ENCODE measurements around the gene NEK7. TPM values are rescaled to one million over a fixed set of nuclear protein-coding genes. Genes with fewer than 3 reads are reported as not detected.

The NEK7 gene
- total and polyA plus RNA-seq, 2 donors (not counting 1 experiment from before 2014, with no cell fraction given) = 8.1 to 75.4 TPM

DNA sequence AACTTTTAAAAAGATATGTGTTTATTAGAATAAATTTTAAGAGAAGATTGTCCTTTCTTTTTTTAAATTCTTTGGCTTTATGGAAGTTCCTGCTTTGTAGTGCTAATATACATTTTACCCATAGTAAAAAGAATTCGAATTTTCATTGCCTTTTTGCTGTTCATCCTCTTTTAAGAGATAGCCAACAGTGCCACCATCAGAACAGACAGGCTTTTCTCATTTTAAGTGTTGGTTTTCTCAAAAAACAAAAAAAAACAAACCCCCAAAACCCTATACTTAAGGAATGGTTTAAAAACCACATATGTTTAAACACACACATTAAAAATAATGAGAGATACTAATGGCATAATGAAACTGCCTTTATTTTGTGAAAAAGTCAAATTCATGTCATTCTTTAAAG lies 118.8 kb downstream of the NEK7 start:
- no peak for DNase-seq
- H3K9me3 Mint-ChIP-seq (ENCODE audit: insufficient read depth) = no peaks in the 10 kb centered on the region

DNA sequence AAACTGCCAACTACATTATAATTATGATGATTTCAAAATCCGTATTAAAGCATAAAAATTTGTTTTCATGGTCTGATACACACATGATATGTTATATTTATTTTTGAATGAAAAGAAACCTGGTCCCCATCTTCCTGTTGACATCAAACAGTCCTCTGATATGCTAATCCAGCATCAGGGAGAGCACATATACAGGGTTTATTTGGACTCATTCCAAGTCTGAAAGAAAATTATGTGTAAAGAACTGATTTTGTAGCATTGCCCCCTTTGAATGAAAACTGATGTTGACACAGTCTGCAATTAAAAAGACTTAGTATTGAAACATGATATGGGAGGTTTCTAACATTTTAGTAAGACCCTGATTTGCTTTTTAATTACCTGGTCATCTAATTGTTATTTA lies 119.4 kb downstream of the NEK7 start:
- H3K4me1 Mint-ChIP-seq = no peaks in the 10 kb centered on the region
- no peak overlapping the region for H3K27ac Mint-ChIP-seq
- no peak overlapping the region for H3K4me2 ChIP-seq (replicated peaks; ENCODE audit: low read depth, low read length, poor library complexity, severe bottlenecking)
- no peak for ATAC-seq (ENCODE audit: low read depth)
- TF ChIP-seq, protein P1, sequence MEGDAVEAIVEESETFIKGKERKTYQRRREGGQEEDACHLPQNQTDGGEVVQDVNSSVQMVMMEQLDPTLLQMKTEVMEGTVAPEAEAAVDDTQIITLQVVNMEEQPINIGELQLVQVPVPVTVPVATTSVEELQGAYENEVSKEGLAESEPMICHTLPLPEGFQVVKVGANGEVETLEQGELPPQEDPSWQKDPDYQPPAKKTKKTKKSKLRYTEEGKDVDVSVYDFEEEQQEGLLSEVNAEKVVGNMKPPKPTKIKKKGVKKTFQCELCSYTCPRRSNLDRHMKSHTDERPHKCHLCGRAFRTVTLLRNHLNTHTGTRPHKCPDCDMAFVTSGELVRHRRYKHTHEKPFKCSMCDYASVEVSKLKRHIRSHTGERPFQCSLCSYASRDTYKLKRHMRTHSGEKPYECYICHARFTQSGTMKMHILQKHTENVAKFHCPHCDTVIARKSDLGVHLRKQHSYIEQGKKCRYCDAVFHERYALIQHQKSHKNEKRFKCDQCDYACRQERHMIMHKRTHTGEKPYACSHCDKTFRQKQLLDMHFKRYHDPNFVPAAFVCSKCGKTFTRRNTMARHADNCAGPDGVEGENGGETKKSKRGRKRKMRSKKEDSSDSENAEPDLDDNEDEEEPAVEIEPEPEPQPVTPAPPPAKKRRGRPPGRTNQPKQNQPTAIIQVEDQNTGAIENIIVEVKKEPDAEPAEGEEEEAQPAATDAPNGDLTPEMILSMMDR (IDR thresholded peaks at IDR 0.05) = no peak
- TF ChIP-seq EZH2 (IDR thresholded peaks at IDR 0.05; ENCODE audit: borderline replicate concordance, insufficient read depth, low read depth, low read length, poor library complexity, severe bottlenecking) = no peak
- no peak overlapping the region for H3K4me3 Mint-ChIP-seq
- H3K27ac ChIP-seq (ENCODE audit: low read length in 2 of 2) = no peak overlapping the region
- no peaks in the 10 kb centered on the region for H3K27me3 Mint-ChIP-seq
- no peaks in the 10 kb centered on the region for H3K4me1 ChIP-seq (ENCODE audit: control insufficient read depth in 2 of 2, insufficient read depth in 2 of 2, low read length in 2 of 2)
- no peak for DNase-seq
- peaks cover 4% of the 10 kb centered on the region for H4K20me1 ChIP-seq (ENCODE audit: control insufficient read depth, insufficient read depth, low read length, poor library complexity, severe bottlenecking)
- no CpG with 5 or more reads among the region's 1 CpG for WGBS (ENCODE audit: insufficient coverage)
- no peaks in the 10 kb centered on the region for H3K9me3 ChIP-seq (ENCODE audit: control extremely low read depth in 1 of 3, control insufficient read depth in 2 of 3, insufficient read depth in 1 of 3, low read length in 2 of 3)
- H3K9ac ChIP-seq (ENCODE audit: low read length) = no peak overlapping the region
- H3K27me3 ChIP-seq (replicated peaks in 1 of 4; ENCODE audit: control extremely low read depth in 1 of 4, control insufficient read depth in 3 of 4, insufficient read depth in 4 of 4, low read length in 3 of 4) = no peaks in the 10 kb centered on the region
- ChIA-PET POLR2A (no interaction called here), CTCF (interaction anchor here (1.1 to 3.2 kb wide), 2 partner anchors 122 to 188 kb away, joined by 3 to 13 read pairs; no protein-coding TSS in a partner anchor)
- H3K79me2 ChIP-seq (ENCODE audit: control insufficient read depth, insufficient read depth, low read length) = peaks cover 2% of the 10 kb centered on the region
- peaks cover 2 to 3% of the 10 kb centered on the region in 2 experiments for H3K36me3 ChIP-seq (replicated peaks in 1 of 2; ENCODE audit: control extremely low read depth in 1 of 2, control insufficient read depth in 1 of 2, extremely low read depth in 1 of 2, insufficient read depth in 2 of 2, low read length in 1 of 2)
- no peak overlapping the region for H2AFZ ChIP-seq (ENCODE audit: insufficient read depth, low read depth, low read length, poor library complexity, severe bottlenecking)
- no peak overlapping the region for H3K4me3 ChIP-seq (ENCODE audit: control extremely low read depth in 1 of 5, extremely low read depth in 1 of 5, insufficient read depth in 1 of 5, low read depth in 2 of 5, low read length in 4 of 5)
- intact Hi-C loops (cut with micrococcal nuclease) = loop anchor here (2.0 kb wide), 1 partner anchor 187 kb away; no protein-coding TSS in a partner anchor
- H3K9me3 Mint-ChIP-seq (ENCODE audit: insufficient read depth) = no peaks in the 10 kb centered on the region

More for the DNA sequence above, 118.8 kb downstream of the NEK7 start:
- TF ChIP-seq EZH2 (IDR thresholded peaks at IDR 0.05; ENCODE audit: borderline replicate concordance, insufficient read depth, low read depth, low read length, poor library complexity, severe bottlenecking) = no peak
- TF ChIP-seq, protein P1 (IDR thresholded peaks at IDR 0.05) = no peak
- no peak overlapping the region for H3K4me3 Mint-ChIP-seq
- peaks cover 2% of the 10 kb centered on the region for H3K79me2 ChIP-seq (ENCODE audit: control insufficient read depth, insufficient read depth, low read length)
- CTCF ChIA-PET = interaction anchor here (0.7 to 3.2 kb wide), 3 partner anchors 121 to 361 kb away, joined by 3 to 13 read pairs (median 9); no protein-coding TSS in a partner anchor
- POLR2A ChIA-PET = no interaction called here
- intact Hi-C loops (cut with micrococcal nuclease) = no loop called here
- no peaks in the 10 kb centered on the region for H3K4me1 Mint-ChIP-seq
- peaks cover 3 to 8% of the 10 kb centered on the region in 2 experiments for H3K36me3 ChIP-seq (replicated peaks in 1 of 2; ENCODE audit: control extremely low read depth in 1 of 2, control insufficient read depth in 1 of 2, extremely low read depth in 1 of 2, insufficient read depth in 2 of 2, low read length in 1 of 2)
- H3K4me1 ChIP-seq (ENCODE audit: control insufficient read depth in 2 of 2, insufficient read depth in 2 of 2, low read length in 2 of 2) = no peaks in the 10 kb centered on the region
- WGBS (ENCODE audit: insufficient coverage) = no CpG with 5 or more reads among the region's 1 CpG
- H2AFZ ChIP-seq (ENCODE audit: insufficient read depth, low read depth, low read length, poor library complexity, severe bottlenecking) = no peak overlapping the region
- H3K9ac ChIP-seq (ENCODE audit: low read length) = no peak overlapping the region
- no peak for ATAC-seq (ENCODE audit: low read depth)
- no peaks in the 10 kb centered on the region for H3K27me3 ChIP-seq (replicated peaks in 1 of 4; ENCODE audit: control extremely low read depth in 1 of 4, control insufficient read depth in 3 of 4, insufficient read depth in 4 of 4, low read length in 3 of 4)
- no peaks in the 10 kb centered on the region for H3K27me3 Mint-ChIP-seq
- no peaks in the 10 kb centered on the region for H3K9me3 ChIP-seq (ENCODE audit: control extremely low read depth in 1 of 3, control insufficient read depth in 2 of 3, insufficient read depth in 1 of 3, low read length in 2 of 3)
- H3K4me3 ChIP-seq (ENCODE audit: control extremely low read depth in 1 of 5, extremely low read depth in 1 of 5, insufficient read depth in 1 of 5, low read depth in 2 of 5, low read length in 4 of 5) = no peak overlapping the region
- no peak overlapping the region for H3K27ac Mint-ChIP-seq
- no peak overlapping the region for H3K4me2 ChIP-seq (replicated peaks; ENCODE audit: low read depth, low read length, poor library complexity, severe bottlenecking)
- H3K27ac ChIP-seq (ENCODE audit: low read length in 2 of 2) = no peak overlapping the region
- H4K20me1 ChIP-seq (ENCODE audit: control insufficient read depth, insufficient read depth, low read length, poor library complexity, severe bottlenecking) = peaks cover 10% of the 10 kb centered on the region

Data from B cell (primary cell).